Stimulated activated CD8-positive, alpha-beta memory T cell treated with anti-CD3 and anti-CD28 coated beads, Interleukin-4, amount 100 ng/mL, for 24 hours (primary cell): ENCODE data around the gene CALN1.
"Not testable (repeated sequence)": the region's sequence is repeated elsewhere in the genome, so short reads cannot be mapped to it uniquely, and the experiment has no call there.

Experiments used
- DNase-seq: peaks from one replicate; pipeline ENCODE4 v3.0.0-alpha.2; 2020; ENCODE audit warnings: low read depth

The CALN1 gene

DNA sequence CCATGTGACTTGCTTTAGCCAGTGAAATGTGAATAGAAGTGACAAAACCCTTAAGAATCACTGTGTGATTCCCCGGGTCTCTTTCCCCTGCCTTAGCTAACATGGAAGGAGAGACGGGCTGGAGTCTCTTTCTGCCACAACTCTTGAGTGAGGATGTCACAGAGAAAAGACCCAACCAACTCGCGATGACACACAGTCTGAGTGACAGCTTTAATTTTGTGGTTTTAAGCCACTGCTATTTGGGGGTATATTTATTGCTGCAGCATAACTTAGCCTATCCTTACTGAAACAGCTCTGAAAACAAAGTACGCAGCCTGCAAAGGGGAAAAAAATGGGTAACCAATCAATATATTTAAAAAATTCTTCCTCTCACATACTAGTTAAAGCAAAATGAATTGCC lies 319.4 kb downstream of the CALN1 start:
- DNase-seq, result no peak

- DNase-seq, result no peak
These were observed 324.2 kb downstream of the CALN1 start for GRCh38 chr7:72087926-72088325.

DNA sequence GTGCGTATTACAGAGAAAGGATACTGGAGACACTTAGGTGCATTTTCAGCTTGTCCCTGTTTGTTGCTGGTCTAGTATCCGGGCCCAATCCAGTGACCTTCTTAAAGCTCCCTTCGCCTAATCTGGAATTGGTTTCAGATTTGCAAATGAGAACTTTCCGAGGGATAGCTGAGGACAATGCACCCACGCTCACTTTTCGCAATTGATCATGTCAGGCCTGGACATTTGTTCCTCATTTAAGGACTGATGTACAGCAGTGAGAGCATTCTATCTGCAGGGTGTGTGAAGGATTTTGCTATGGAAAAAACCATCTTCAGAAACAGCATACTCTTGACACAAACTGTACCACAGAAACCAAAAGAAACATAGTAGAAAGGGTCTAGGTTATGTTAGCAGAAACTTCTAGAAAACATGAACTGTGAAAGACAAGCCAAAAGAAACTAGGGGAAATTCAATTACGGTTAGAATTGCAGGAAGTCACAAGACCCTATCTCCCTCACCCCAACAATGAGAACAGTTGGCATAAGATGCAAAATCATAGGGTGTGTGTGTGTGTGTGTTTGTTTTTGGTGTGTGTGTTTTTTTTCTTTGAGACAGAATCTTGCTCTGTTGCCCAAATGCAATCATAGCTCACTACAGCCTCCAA lies 331.1 kb downstream of the CALN1 start:
- DNase-seq, result no peak

DNA sequence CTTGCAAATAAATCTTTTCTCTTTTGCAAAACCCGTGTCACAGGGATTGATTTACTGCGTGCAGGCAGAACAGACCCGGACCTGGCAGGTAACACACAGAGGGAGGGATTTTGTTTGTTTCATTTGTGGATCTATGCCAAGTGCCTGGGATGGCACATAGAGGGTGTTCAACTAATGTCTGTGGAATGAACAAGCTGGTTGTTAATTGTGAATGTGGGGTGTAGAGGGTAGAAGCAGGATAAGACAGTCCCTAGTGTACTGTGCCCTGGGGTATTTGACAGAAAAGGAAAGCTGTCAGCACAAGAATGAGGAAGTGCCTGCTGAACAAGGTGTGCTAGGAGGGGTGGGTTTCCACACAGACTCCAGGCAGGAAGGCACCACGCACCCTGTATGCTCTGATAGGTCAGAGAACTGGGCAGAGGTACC lies 331.8 kb downstream of the CALN1 start:
- no peak for DNase-seq

DNA sequence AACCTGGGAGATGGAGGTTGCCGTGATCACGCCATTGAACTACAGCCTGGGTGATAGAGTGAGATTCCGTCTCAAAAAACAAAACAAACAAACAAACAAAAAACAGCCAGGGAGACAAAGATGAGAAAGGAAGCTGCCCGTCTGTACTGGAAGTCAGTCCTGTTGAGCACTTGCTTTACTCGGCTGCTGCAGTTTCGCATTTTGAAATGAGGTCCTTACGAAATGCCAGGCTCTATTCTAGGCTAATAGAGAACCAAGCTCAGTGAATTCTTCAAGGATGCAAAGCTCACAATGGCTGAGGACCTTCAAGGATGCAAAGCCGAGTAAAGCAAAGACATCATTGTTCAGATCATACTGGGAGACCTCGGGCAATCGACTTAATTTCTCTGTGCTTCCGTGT lies 333.3 kb downstream of the CALN1 start:
- DNase-seq, result no peak

DNA sequence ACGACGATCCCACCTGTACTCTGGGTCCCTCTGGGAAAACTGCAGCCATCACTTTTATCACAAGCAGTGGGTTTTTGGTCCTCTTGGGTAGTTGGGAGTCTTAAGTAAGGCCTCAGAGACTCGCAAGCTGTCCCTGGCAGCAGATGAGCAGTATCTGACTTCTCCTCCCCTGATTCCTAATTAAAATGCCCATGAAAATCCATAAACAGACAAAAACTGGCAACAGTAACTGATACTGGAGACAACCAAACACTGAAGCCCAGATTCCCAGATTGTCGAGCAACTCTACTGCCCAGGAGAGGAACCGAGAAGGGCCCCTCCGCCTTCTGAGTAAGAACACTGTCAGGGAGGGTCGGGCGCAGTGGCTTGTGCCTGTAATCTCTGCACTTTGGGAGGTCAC lies 333.8 kb downstream of the CALN1 start:
- DNase-seq, result no peak

GRCh38 chr7:72077786-72078185 lies 334.4 kb downstream of the CALN1 start:
- DNase-seq, result no peak

DNA sequence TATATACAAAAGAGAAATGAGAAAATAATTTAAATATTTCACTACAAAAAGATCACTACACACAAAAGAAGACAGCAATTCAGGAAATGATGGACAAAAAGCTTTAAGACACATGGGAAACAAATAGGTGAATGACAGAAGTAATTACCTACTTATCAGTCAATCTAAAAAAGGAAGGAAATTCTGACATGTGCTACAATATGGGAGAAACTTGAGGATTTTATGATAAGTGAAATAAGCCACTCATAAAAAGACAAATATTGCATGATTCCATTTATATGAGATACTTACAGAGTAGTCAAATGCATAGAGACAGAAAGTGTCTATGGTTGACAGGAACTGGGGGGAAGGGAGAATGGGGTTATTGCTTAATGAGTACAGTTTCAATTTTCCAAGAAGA lies 339.2 kb downstream of the CALN1 start:
- no peak for DNase-seq

GRCh38 chr7:72069263-72069662 lies 342.9 kb downstream of the CALN1 start:
- DNase-seq, result no peak

GRCh38 chr7:72065764-72066163 lies 346.4 kb downstream of the CALN1 start:
- DNase-seq, result not testable (repeated sequence)

- no peak for DNase-seq
These were observed 347.2 kb downstream of the CALN1 start for GRCh38 chr7:72064916-72065315.

DNA sequence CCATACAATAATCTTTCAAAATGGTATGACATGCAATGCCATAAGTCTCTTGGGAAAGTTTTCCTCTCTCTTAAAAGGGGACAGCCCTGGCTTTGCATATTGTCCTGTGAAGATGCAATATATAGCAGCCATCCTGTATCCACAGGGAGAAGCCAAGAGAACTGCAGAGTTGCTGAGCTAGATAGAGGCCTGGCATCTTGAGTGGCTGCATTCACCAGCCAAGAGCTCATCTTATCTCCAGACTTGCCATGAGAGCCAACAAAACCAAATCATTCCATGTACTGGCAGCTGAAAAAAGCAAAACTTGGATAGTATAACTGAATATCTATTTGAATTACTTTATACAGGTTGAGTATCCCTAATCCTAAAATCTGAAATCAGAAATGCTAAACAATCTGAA lies 348.8 kb downstream of the CALN1 start:
- DNase-seq, result no peak

GRCh38 chr7:72062666-72063065 lies 349.5 kb downstream of the CALN1 start:
- no peak for DNase-seq

DNA sequence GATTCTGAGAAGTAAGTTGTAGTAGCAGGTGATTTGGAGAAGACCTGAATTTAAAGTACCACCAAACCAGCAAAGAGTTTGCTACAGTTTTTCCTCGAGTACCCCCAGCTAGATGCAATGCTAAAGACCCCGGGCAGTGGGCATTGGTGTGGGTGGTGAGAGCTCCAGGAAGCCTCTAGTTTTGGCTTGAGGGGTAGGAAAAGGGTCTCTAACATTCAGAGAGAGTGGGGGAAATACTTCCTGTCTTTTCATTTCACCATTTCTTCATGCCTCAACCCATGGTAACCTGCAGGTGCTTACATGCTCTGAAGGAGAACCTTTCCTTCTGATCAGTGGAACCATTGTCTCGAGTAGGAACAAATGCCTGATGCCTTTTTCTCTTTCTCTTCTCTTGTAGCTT lies 352.2 kb downstream of the CALN1 start:
- DNase-seq, result no peak

GRCh38 chr7:72058579-72058978 lies 353.6 kb downstream of the CALN1 start:
- no peak for DNase-seq

- no peak for DNase-seq
These were observed 354.3 kb downstream of the CALN1 start for GRCh38 chr7:72057796-72058195.

DNA sequence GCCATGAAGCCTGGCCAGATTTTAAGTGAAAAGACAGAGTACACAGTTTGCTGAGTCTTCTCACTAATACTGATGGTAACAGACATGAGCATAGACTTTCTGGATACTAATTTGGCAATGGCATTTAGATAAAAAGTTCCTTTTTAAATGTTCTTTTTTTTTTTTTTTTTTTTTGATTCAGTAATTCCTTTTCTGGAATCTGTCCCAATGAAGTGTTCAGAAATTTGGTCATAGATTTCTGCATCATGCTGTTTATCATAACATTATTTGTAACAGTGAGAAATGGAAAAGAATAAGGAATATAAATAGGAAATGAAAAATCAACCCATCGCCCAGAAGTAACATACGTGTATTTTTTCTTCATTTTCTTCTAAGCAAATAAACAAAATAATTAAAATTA lies 354.9 kb downstream of the CALN1 start:
- no peak for DNase-seq

DNA sequence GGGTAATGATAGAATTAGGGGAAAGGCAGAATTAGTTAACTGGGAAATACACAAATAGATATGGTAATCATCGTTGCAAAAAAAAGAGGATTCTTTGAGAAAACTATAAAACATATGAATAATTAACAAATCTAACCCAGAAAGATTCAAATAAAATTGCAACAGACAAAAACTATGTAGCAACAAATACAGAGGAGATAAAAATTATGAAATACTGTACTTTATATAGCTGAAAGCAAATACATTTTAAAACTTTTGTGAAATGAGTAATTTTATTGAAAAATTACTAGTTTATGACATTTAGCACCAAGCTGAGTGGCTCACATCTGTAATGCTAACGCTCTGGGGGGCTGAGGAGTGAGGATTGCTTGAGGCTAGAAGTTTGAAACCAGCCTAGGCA lies 356.7 kb downstream of the CALN1 start:
- no peak for DNase-seq

GRCh38 chr7:72053292-72053691 lies 358.8 kb downstream of the CALN1 start:
- no peak for DNase-seq

- no peak for DNase-seq
These were observed 363.7 kb downstream of the CALN1 start for GRCh38 chr7:72048420-72048819.

DNA sequence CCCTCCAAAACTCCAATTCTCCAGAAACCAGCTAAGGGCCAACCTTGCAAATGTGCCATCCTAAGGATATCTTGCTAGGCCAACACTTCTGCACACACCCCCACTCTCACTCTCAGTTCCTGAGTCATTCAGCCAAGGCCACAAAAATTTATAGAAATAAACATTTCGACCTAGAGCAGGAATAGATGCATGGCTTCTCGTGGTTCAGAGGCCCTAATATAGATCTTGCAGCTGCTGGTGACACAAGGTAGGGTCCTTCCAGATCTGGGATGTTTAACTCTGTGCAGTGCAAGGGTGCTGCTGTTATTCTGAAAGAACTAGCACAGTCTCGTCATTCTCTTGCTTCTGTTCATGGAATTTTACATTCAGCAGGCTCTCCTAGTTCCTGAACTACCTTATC lies 369.3 kb downstream of the CALN1 start:
- no peak for DNase-seq

DNA sequence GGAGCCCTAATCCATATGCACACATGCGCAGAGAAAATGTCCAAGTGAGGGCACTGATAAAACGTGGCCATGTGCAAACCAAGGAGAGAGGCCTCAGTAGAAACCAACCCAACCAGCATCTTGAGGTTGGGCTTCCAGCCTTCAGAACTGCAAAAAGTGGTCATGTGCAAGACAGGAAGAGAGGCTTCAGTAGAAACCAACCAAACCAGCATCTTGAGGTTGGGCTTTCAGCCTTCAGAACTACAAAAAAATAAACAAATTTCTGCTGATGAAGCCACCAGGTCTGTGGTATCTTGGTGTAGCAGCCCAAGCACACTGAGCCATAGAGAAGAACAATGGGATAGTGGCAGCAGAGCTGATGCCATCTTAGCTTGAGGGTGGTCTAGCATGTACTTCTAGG lies 371.5 kb downstream of the CALN1 start:
- DNase-seq, result no peak

DNA sequence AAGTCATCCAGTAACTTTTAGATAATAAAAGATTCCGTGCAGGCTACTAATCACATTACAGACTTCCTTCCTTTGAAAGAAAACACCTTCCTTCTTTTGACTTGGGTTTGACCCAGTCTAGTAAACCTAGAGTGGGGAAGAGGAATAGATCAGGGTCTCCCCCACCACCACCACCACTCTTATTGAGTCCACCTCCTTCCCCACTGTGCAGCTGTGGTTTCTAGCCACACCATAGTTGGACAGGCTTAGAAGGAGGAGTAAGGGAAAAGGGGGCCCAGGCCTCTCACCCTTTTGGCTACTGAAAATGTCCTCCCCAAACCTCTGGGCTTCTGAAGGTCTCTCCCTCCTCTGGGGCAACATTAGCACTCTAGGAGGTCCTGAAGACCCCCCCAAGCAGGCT lies 372.7 kb downstream of the CALN1 start:
- no peak for DNase-seq

DNA sequence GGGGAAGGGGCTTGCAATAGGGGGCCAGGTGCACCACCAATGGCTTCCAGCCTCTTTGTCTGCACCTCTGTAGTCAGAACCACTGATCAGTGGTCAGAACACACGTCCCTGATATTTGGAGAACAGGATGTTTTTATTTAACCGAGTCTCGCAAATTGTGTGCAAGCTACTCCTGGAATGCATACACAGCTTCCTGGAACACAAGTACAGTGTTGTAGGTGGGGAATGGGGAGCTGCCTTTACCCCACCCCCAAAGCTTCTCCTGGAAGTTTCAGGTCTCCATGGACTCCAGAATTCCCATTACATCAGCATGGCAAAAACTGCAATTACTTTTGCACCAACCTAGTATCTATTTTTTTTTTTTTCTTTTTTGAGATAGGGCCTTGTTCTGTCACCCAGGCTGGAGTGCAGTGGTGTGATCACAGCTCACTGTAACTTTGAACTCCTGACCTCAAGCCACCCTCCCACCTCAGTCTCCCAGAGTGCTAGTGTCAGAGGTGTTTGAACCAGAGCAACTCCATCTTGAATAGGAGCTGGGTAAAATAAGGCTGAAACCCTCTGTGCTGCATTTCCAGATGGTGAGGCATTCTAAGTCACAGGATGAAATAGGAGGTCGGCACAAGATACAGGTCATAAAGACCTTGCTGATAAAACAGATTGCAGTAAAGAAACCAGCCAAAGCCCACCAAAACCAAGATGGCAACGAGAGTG lies 374.0 kb downstream of the CALN1 start:
- DNase-seq, result no peak
